RCC 7860 (cell line): Measurements from ENCODE around the gene PPFIA4.
A peak's percentile ranks its signal among the peaks of the same experiment; 100 is the strongest.

Source experiments
- DNase-seq: peaks from one replicate; pipeline ENCODE4 v3.0.0-alpha.2; 2015; ENCODE audit warnings: low spot score
- FAIRE-seq: peaks from 2 replicates; lab custom pipeline; 2012; peaks lifted over from hg19 to GRCh38; lab: Jason Lieb, UNC

Gene PPFIA4

DNA sequence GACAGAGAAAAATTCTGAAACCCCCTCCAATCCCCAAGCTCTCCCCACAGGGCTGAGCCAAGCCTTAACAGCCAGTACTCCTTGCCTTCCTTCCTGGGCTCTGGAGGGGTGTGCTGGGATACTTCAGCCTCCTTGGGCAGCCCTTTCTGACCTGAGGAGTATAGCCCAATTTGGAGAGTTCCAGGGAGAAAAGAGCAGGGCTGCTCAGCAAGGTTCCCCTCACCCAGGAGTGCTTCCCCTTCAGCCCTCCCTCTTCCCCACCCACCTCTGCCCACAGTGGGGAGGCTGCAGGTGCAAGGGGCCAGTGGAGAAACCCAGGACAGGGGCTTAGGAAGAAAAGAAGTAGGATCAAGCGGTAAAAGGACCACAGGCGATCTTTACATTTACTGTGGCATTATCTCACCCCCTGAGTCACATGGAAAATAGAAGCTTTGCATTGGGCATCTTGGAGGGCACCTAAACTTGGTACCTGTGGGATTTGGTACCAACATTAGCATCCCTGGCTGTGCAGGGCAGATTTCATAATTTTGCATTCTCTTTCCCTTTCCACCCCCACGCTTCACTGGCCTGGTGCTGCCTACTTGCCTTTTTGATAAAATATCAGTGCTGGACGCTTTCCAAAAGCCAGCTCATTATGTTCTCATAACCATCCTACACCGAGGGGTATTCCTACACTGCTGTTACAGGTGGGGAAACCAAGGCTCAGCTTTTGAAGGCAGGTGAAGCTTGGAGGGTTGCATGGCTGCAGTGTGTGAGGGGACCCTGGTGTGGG is 98.4 kb downstream of the PPFIA4 start:
- FAIRE-seq (peak; percentile 74), DNase-seq (peak; percentile 53)

DNA sequence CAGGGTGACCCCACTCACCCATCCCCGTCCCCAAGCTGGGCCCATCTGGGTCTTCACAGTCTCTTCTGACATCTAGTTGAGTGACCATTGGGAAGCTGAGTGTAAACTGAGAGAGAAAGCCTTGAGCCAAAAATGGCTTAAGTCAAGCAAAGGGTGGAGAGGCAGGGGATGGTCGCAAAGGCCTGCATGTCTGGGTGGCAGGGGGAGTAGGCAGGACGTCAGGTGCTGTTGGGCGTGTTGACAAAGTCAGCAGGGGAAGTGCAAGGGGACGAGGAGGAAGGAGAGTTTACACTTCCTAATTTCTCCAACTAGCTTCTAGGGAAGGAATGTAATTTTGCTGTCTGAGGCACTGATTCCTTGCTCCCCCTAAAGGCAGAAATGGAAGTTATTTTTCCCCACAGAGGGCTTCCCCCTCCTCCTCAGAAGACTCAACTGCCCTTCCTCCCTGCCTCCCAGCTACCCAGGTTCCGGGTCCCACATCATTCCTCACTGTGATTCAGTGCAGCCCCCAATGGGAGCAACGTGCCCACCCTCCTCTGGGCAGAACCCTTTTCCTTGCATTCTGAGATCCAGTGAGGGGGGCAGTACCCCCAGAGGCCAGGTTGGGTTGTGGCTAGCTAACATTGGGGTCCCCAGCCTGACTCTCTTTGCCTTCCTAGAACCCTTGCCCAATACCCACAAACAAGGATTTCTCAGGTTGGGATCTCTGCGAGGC is 100.0 kb downstream of the PPFIA4 start:
- DNase-seq (peak; percentile 32), FAIRE-seq (no peak)

DNA sequence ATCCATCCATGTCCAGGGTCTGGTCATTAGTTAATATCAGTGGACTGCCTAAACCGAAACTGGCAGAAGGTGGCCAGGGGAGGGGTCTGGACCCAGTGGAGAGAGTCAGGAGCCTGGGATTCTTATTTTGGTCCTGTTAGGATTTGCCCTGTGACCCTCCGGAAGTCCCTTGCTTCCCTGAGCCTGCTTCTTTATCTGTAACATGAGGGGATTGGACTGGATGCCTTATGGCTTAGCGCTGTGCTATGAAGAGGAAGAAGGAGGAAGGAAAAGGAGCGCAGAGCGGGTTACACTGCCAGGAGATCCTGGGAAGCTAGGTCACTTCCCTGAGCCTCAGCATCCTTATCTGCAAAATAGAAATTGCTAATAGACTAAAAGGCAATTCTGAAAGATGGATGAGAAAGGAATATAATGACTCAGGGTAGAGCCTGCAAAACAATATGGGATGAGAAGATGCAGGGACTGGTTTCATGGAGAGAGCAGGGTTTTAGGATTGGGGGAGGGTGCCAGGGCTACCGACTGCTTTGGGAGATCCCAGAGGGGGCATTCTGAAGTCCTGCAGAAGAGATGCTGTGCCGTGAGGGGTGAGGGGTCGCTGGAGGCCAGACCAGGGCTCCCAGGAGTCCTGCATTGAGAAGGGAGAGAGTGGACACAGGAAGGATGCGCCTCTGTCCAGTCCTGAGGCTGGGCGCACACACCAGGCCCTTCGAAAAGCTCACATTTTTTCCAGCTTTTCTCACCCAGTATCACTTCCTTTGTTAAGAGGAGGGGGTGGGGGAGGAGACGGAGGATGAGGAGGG is 100.8 kb downstream of the PPFIA4 start:
- FAIRE-seq (peak; percentile 7), DNase-seq (no peak)

DNA sequence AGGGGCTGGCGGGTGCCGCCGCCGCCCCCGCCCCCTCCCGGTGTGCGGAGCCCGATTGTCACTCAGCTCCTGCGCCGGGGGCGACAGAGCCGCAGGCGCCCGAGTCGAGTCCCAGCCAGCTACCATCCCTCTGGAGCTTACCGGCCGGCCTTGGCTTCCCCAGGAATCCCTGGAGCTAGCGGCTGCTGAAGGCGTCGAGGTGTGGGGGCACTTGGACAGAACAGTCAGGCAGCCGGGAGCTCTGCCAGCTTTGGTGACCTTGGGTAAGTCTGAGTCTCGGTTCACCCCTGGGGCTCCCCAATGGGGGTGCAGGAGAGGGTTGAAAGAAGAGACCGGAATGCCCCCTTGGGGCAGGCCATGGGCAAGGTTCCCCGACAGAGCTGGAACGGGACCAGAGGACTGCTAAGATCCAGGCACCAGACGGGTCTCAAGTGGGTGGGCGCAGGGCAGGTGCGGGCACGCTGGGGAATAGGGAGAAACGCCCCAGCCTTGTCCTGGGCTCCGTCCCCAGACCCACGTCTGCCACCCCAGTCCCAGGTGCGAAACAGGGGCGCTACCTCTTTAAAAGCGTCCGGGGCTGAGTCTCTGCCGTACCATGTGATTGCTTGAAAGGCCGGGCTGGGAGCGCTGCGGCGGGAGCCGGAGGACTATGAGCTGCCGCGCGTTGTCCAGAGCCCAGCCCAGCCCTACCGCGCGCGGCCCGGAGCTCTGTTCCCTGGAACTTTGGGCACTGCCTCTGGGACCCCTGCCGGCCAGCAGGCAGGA is 101.6 kb downstream of the PPFIA4 start, which contains the start of gene ADORA1:
ADORA1 (plus strand) TSS at position 61 of the 765 bp plus-strand sequence. CDS start 1,116 bp downstream, outside the sequence.
- FAIRE-seq (no peak), DNase-seq (peak; percentile 44)

DNA sequence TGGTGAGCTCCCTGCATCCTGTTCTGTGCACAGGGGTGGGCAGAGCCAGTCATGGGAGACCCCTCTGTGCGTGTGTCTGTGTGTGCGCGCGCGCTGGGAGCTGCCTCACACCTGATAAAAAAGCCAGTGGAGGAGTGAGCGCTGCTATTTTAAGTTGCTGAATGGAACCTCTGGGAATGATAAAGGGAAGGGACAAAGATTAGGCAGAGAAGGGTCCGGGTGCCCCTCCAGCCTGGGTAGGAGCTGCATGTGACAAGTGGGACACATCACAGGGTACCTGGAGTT is 102.1 kb downstream of the PPFIA4 start:
- no peak for DNase-seq
- FAIRE-seq = no peak
